NCI-H345 treated with DMSO at 0.1 percent for 48 hours (cell line): Measurements from ENCODE around the gene LYRM4.

Experiments
- DNase-seq: peaks from one replicate; lab custom pipeline; 2025; ENCODE audit not compliant: unreplicated experiment; lab: John Stamatoyannopoulos, UW

Gene LYRM4

GRCh38 chr6:5282191-5282623, 21.5 kb upstream of the LYRM4 start:
- no peak for DNase-seq

- DNase-seq = no peak
These were observed 20.2 kb upstream of the LYRM4 start for GRCh38 chr6:5280920-5281319.

GRCh38 chr6:5279891-5280338, 19.2 kb upstream of the LYRM4 start:
- no peak for DNase-seq

GRCh38 chr6:5278565-5279120, 17.9 kb upstream of the LYRM4 start:
- no peak for DNase-seq

GRCh38 chr6:5278047-5278446, 17.3 kb upstream of the LYRM4 start:
- no peak for DNase-seq

GRCh38 chr6:5277589-5277988, 16.8 kb upstream of the LYRM4 start:
- no peak for DNase-seq

GRCh38 chr6:5276581-5276980, 15.8 kb upstream of the LYRM4 start:
- no peak for DNase-seq

- DNase-seq = no peak
These were observed 14.7 kb upstream of the LYRM4 start for GRCh38 chr6:5275497-5275896.

- no peak for DNase-seq
These were observed 13.5 kb upstream of the LYRM4 start for GRCh38 chr6:5274231-5274630.

GRCh38 chr6:5271926-5272325, 11.2 kb upstream of the LYRM4 start:
- DNase-seq = no peak

- DNase-seq = no peak
These were observed 9.4 kb upstream of the LYRM4 start for GRCh38 chr6:5270093-5270680.

GRCh38 chr6:5266423-5266822, 5.7 kb upstream of the LYRM4 start:
- no peak for DNase-seq

GRCh38 chr6:5261545-5262109, 877 bp upstream of the LYRM4 start:
- no peak for DNase-seq

- DNase-seq = no peak
These were observed 584 bp downstream of the LYRM4 start for GRCh38 chr6:5260111-5260620.

- DNase-seq = no peak
These were observed 1.3 kb downstream of the LYRM4 start for GRCh38 chr6:5259428-5259827.

- DNase-seq = no peak
These were observed 3.4 kb downstream of the LYRM4 start for GRCh38 chr6:5257400-5257799.

GRCh38 chr6:5256952-5257351, 3.8 kb downstream of the LYRM4 start:
- DNase-seq = no peak

GRCh38 chr6:5250911-5251310, 9.8 kb downstream of the LYRM4 start:
- DNase-seq = no peak

- no peak for DNase-seq
These were observed 10.3 kb downstream of the LYRM4 start for GRCh38 chr6:5250451-5250850.

- no peak for DNase-seq
These were observed 11.2 kb downstream of the LYRM4 start for GRCh38 chr6:5249451-5250122.

GRCh38 chr6:5248302-5249098, 12.2 kb downstream of the LYRM4 start:
- DNase-seq = no peak
